Stimulated activated CD8-positive, alpha-beta memory T cell treated with anti-CD3 and anti-CD28 coated beads, Interleukin-15, amount 100 ng/mL, for 48 hours (primary cell): ENCODE measurements around the gene CNPPD1.

Experiments used
- DNase-seq, 2 donors: peaks; one replicate each; pipeline ENCODE4 v3.0.0-alpha.2; 2020; ENCODE audit warnings: low read depth in 2 of 2

CNPPD1 gene

DNA sequence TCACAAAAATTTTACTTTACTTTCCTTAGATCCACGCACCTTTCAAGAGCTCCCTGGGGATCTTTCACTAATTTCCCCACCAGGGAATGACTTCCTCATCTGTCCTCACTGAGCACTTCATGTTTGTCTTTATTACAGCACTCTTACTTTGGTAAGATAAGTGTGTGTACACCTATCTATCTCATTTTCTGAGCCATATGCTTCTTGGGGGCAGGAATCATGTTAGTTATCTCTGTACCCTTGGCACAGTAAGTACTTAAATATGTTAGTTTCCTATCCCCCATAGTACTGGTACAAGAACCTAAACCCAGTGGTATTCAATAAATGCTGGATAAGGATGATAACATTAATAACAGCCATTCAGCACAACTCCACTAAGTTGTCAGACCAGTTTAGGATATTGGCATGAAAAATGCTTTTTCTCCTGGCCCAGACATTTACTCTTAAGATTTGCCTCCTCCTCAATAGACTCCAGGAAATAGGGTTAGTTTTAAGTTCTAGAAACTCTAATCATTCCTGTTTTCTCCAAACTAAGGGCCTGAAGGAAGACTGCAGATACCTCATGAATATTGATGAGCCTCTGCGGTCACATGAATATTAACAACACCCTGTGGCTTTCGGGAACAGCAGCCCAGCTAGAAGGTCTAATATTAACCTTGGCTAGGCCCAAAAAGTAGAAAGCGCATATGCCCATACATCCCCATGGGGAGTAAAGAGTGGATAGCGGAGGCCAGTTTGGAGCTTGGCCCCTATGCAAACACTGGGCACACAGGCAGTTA, 54.3 kb downstream of the CNPPD1 start:
- no peak for DNase-seq
